ENCODE results near the gene PRSS21. TPM values are rescaled to one million over a fixed set of nuclear protein-coding genes. Genes with fewer than 3 reads are reported as not detected.

The PRSS21 gene
- total RNA-seq, 1 donor from 2014 or later, result 4.5 TPM

DNA sequence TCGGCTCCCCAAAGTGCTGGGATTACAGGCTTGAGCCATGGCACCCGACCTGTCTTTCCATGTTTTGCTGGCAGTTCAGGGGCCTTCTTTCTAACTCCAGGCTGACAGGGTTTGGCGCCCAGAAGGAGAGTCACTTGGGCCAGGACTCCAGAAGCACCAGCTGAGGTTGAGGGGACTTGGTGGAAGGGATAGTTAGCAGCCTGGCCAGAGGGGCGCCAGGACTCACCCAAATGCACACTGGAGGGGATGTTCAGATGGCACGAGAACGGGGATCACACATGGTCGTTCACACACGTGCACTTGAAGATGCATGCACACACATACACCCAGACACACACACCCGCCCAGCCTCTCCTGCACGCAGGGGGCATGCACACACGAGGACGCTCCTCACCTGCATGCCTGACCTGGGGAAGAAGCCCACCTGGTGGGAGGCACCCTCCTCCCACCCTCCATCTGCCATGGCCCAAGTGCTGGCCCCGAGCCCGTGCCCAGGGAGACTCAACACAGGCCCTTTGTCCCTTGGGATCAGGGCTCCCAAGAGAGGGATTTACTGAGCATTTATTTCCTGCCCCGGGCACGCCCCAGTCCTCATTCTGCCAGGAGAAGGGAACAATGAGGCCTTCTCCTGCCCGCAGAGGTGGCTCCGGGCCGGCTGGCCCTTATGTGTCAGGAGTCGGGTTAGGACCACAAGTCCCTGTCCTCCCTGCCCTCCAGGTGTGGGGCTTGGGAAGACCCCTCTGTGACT is 2.3 kb upstream of the PRSS21 start:
- TF ChIP-seq, protein P1, sequence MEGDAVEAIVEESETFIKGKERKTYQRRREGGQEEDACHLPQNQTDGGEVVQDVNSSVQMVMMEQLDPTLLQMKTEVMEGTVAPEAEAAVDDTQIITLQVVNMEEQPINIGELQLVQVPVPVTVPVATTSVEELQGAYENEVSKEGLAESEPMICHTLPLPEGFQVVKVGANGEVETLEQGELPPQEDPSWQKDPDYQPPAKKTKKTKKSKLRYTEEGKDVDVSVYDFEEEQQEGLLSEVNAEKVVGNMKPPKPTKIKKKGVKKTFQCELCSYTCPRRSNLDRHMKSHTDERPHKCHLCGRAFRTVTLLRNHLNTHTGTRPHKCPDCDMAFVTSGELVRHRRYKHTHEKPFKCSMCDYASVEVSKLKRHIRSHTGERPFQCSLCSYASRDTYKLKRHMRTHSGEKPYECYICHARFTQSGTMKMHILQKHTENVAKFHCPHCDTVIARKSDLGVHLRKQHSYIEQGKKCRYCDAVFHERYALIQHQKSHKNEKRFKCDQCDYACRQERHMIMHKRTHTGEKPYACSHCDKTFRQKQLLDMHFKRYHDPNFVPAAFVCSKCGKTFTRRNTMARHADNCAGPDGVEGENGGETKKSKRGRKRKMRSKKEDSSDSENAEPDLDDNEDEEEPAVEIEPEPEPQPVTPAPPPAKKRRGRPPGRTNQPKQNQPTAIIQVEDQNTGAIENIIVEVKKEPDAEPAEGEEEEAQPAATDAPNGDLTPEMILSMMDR (IDR thresholded peaks at IDR 0.05; ENCODE audit: insufficient read depth, low read length, severe bottlenecking), result no peak
- DNase-seq (ENCODE audit: low read depth), result no peak
- Histone ChIP-seq H3K27me3 (ENCODE audit: control insufficient read depth, insufficient read depth, low read length) (peaks cover 8% of the 10 kb centered on the region), H3K4me3 (ENCODE audit: low read depth, low read length) (no peak overlapping the region), H3K36me3 (ENCODE audit: control insufficient read depth, insufficient read depth, low read length) (no peaks in the 10 kb centered on the region)
- no peak for FAIRE-seq

DNA sequence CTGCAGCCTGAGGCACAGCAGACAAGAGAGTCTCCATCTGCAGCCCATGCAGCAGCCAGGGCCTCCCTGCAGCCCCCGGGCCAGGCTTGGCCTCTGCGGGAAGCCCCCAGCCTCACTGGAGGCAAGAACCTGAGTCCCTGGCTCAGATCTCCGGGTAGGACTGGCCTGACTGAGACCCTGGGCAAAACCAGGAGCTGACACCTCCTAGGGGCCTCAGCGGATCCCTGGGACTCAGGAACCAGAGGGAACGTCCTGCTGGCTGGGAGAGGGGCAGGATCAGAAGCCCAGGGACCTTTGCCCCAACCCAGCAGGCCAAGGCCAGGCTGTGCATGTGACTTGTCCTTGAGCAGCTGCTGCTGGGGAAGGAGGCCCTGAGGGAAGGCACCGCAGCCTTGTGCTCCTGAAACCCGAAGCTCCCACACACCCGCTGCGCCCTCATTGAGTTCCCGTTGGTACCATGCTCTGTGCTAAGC is 1.7 kb upstream of the PRSS21 start:
- Histone ChIP-seq H3K4me3 (ENCODE audit: low read depth, low read length) (no peak overlapping the region), H3K36me3 (ENCODE audit: control insufficient read depth, insufficient read depth, low read length) (no peaks in the 10 kb centered on the region), H3K27me3 (ENCODE audit: control insufficient read depth, insufficient read depth, low read length) (peaks cover 11% of the 10 kb centered on the region)
- FAIRE-seq (no peak), DNase-seq (ENCODE audit: low read depth) (no peak)
- TF ChIP-seq, protein P1 (IDR thresholded peaks at IDR 0.05; ENCODE audit: insufficient read depth, low read length, severe bottlenecking), result no peak

DNA sequence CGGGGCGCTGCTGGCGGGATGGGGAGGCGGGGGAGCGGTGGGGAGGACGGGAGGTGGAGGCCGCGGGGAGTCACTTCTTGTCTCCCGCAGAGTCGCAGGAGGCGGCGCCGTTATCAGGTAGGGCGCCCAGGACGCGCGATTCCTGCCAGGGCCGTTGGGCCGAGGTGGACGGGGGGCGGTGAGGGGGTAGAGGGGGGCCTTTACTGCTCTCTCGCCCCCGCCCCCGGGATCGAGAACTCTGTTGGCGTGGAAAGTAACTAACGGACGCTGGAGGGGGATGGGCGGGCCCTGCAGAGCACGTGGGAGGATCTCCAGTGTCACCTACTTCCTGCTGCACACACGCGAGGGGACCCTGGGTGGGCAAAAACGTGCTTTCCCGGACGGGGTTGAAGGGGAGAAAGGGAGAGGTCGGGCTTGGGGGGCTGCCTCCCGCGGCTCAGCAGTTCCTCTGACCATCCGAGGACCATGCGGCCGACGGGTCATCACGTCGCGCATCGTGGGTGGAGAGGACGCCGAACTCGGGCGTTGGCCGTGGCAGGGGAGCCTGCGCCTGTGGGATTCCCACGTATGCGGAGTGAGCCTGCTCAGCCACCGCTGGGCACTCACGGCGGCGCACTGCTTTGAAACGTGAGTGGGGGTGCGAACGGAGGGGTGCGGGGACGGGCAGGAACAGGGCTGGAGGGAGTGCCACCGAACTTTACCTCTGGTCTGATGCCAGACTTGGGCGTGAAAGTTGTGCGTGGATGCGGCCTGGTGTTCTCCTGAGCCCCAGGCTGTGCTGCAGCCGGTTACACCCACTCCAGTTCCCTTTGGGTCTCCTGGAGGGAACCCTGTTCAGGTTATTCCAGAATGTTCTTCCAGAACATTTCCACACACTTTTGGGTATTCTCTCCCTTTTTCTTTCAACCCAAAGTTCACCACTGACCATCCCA is 569 bp downstream of the PRSS21 start:
- FAIRE-seq, result no peak
- H3K4me3 ChIP-seq (ENCODE audit: low read depth, low read length), result no peak overlapping the region
- TF ChIP-seq, protein P1 (IDR thresholded peaks at IDR 0.05; ENCODE audit: insufficient read depth, low read length, severe bottlenecking), result no peak
- H3K27me3 ChIP-seq (ENCODE audit: control insufficient read depth, insufficient read depth, low read length), result peaks cover 9% of the 10 kb centered on the region
- DNase-seq (ENCODE audit: low read depth), result no peak
- H3K36me3 ChIP-seq (ENCODE audit: control insufficient read depth, insufficient read depth, low read length), result no peaks in the 10 kb centered on the region

DNA sequence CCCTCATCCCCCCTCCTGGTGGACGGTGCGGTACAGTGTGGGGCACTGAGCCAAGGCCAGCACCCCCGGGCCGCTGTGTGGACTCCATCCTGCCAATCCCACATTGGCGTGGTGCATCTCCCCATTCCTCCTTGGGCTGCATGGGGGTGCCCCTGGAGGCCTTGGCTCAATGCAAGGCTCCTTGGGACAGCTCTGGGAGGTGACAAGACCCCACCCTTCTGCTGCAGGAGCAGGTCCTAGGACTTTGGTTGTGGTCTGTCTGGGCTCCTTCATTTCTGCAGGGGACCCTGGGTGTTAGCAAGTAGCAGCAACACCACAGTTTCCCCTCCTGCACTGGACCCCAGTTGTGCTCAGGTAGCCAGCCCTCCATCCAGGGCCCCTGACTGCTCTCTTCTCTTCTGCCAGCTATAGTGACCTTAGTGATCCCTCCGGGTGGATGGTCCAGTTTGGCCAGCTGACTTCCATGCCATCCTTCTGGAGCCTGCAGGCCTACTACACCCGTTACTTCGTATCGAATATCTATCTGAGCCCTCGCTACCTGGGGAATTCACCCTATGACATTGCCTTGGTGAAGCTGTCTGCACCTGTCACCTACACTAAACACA is 1.3 kb downstream of the PRSS21 start:
- DNase-seq (ENCODE audit: low read depth) (no peak), FAIRE-seq (no peak)
- TF ChIP-seq, protein P1 (IDR thresholded peaks at IDR 0.05; ENCODE audit: insufficient read depth, low read length, severe bottlenecking), result no peak
- H3K36me3 ChIP-seq (ENCODE audit: control insufficient read depth, insufficient read depth, low read length), result no peaks in the 10 kb centered on the region
- H3K27me3 ChIP-seq (ENCODE audit: control insufficient read depth, insufficient read depth, low read length), result peaks cover 9% of the 10 kb centered on the region
- no peak overlapping the region for H3K4me3 ChIP-seq (ENCODE audit: low read depth, low read length)

DNA sequence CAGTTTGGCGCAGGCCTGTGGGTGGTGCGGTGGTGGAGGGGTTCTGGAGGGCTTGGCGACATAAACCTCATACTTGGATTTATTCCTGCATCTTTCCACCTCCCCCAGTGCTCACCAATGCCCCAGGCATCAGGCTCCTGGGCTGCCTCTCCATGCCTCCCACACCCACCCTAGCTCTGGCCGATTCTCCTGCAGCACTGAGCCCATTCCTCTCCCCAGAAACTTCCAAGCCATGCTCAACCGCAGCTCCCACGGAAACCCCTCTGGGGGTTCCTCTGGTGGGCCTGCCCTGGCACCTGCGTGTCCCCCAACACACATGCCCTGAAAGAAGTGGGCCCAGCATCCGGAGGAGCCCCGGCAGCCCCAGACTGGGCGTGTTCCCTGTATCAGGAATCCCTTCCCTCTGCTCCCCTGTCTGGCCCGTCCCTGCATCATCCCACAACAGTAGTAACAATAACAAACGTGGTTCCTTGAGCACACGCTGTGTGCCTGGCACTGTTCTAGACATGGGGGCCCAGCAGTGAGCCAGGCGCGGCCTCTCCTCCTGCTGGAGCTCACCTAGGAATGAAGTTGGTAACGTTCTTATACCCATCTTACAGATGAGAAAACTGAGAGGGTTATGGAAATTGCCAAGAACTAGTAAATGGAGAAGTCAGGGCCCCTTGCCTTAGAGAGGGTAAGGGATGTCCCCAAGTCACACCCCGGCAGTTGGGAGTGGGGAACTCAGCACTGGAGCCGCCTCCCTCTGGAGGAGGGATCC is 2.3 kb downstream of the PRSS21 start:
- Histone ChIP-seq H3K36me3 (ENCODE audit: control insufficient read depth, insufficient read depth, low read length) (no peaks in the 10 kb centered on the region), H3K27me3 (ENCODE audit: control insufficient read depth, insufficient read depth, low read length) (peaks cover 7% of the 10 kb centered on the region), H3K4me3 (ENCODE audit: low read depth, low read length) (no peak overlapping the region)
- no peak for DNase-seq (ENCODE audit: low read depth)
- TF ChIP-seq, protein P1 (IDR thresholded peaks at IDR 0.05; ENCODE audit: insufficient read depth, low read length, severe bottlenecking), result no peak
- no peak for FAIRE-seq
